ENCODE results near the gene TUBGCP4. TPM values are rescaled to one million over a fixed set of nuclear protein-coding genes. Genes with fewer than 3 reads are reported as not detected.

TUBGCP4 gene, protein sequence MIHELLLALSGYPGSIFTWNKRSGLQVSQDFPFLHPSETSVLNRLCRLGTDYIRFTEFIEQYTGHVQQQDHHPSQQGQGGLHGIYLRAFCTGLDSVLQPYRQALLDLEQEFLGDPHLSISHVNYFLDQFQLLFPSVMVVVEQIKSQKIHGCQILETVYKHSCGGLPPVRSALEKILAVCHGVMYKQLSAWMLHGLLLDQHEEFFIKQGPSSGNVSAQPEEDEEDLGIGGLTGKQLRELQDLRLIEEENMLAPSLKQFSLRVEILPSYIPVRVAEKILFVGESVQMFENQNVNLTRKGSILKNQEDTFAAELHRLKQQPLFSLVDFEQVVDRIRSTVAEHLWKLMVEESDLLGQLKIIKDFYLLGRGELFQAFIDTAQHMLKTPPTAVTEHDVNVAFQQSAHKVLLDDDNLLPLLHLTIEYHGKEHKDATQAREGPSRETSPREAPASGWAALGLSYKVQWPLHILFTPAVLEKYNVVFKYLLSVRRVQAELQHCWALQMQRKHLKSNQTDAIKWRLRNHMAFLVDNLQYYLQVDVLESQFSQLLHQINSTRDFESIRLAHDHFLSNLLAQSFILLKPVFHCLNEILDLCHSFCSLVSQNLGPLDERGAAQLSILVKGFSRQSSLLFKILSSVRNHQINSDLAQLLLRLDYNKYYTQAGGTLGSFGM
- polyA plus RNA-seq, result 19.8 TPM

DNA sequence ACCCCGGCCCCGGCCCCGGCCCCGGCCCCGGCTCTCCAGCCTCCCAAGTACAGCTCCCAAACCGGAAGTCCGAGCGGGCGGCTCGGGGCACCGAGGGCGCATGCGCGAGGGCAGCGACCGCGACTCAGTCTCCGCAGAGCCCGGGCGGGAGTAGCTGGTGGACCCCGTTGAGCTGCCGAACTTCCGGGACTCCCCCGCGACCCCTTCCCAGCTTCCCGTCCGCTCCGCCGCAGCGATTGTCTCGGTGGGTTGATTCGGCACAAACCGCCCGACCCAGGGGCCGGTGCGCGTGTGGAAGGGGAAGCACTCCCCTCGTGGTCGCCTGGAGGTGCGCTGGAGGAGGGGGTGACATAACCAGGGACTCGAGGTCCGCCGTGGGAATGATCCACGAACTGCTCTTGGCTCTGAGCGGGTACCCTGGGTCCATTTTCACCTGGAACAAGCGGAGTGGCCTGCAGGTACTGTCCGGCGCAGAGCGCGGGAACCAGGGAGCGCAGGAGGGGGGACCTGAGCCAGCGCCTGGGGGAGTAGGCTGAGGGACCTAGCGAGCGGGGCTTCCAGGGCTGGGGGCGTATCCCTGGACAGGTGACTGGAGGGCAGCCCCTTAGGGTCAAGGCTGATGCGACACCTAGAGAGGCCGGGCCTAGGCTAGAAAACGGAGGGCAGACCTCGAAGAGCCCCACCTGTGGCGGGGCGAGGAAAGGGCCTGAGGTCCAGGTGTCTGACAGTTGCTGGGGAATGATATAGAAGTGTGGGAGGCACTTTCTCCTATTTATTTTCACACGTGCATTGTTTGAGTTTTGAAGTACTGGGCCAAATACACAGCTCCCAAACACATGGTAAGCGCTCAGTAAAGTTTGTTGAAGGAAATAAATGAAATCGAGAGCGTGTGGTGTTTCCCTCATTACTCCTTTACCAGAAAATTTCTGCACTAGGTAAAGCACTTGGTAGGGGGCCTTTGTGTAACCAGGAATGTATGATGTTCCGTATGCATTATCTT, at the start of gene TUBGCP4, which contains the start of gene ZSCAN29:
Gene TUBGCP4, plus strand, starts transcription at position 127 of the 1,000 bp plus-strand sequence. Its CDS starts 254 bp downstream, at position 381.
Gene ZSCAN29, minus strand, starts transcription at position 69 of the 1,000 bp plus-strand sequence. CDS start 1,130 bp downstream, outside the sequence.
- Mint-ChIP-seq H3K27me3 (no peaks in the 10 kb centered on the region), H3K4me3 (peak within 1 kb of the TSS; percentile 94 to 99 (median 96)), H3K27ac (peak within 1 kb of the TSS; percentile 80 to 96 (median 92)), H3K9me3 (peaks cover 3 to 14% (median 4%) of the 10 kb centered on the region in 3 donors), H3K4me1 (peaks cover 42 to 55% (median 47%) of the 10 kb centered on the region in 3 donors), H3K36me3 (peaks cover 12% of the 10 kb centered on the region)

DNA sequence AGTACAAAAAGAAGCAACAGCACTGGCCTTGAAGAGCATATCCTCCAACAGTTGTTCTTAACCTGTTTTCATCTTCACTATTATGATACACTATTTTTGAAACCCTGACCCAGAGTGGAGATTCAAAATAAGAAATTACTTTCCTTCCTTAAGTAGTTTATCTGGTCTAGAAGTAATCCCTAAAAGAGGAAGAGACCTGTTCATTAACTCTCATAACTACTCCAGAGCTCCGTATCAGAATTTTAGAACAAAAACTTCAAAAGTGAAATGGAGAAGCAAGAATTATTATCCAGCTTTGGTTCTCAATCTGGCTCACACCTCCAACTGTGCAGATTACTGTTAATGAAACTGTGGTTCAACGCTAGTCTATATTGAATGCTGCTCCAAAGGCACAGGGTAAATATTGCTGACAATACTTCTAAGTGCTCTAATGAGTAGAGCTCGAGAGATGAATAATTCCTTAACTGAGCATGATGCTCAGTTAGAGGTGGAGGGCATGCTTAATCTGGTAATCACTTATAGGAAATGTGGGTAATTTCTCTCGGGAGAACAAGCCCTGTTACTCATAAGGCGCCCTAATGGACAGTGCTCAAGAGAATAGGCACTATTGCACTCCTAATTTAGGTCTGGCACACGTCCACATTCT, 45.7 kb upstream of the TUBGCP4 start:
- Mint-ChIP-seq H3K27ac (no peak overlapping the region), H3K9me3 (no peaks in the 10 kb centered on the region), H3K36me3 (no peaks in the 10 kb centered on the region)

DNA sequence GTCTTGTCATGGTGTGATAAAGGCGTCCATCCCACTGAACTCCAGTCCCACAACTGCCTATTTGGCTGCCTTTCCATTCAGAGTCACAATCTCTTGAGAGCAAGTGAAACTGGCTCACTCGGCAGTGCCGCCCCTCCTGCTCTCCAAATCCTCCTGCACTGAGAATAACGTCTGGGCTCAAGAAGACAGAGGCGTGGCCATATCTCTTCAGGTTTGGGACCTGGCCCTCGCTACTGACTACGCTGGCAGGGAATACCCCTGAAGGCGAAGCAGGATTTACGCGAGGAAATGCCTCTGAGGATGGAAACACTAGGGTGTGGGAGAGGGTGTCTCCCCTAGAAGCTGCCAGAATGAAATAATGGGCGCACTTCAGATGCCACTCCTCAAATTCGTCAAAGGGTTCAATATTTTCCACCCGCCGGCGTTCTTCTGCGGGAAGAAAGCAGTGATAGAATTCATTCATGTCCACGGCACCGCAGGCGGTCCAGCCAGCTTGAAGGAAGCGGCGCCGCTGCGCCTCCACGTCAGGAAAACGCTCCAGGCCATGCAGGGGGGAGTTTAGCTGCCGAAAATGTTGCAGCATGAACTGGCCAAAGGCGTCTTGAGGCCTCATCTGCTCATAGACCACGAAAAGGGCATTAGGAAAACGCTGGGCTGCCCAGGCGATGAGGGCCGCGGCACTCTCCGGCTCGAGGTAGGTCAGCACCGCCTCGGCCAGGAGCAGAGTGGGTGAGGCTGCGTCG, 41.5 kb upstream of the TUBGCP4 start:
- peaks cover 2% of the 10 kb centered on the region for H3K36me3 Mint-ChIP-seq
- no peaks in the 10 kb centered on the region for H3K27me3 Mint-ChIP-seq
- H3K4me3 Mint-ChIP-seq, result peak overlapping the region; percentile 97 to 99 (median 98)
- H3K4me1 Mint-ChIP-seq, result peaks cover 22 to 36% (median 27%) of the 10 kb centered on the region in 3 donors
- H3K9me3 Mint-ChIP-seq, result no peaks in the 10 kb centered on the region
- H3K27ac Mint-ChIP-seq, result peak overlapping the region; percentile 93 to 100 (median 99)

More for the DNA sequence above, 45.7 kb upstream of the TUBGCP4 start:
- H3K27me3 Mint-ChIP-seq, result no peaks in the 10 kb centered on the region
- peaks cover 15 to 20% (median 19%) of the 10 kb centered on the region in 3 donors for H3K4me1 Mint-ChIP-seq
- peak overlapping the region in 1 of 4 donors; percentile 45 for H3K4me3 Mint-ChIP-seq

DNA sequence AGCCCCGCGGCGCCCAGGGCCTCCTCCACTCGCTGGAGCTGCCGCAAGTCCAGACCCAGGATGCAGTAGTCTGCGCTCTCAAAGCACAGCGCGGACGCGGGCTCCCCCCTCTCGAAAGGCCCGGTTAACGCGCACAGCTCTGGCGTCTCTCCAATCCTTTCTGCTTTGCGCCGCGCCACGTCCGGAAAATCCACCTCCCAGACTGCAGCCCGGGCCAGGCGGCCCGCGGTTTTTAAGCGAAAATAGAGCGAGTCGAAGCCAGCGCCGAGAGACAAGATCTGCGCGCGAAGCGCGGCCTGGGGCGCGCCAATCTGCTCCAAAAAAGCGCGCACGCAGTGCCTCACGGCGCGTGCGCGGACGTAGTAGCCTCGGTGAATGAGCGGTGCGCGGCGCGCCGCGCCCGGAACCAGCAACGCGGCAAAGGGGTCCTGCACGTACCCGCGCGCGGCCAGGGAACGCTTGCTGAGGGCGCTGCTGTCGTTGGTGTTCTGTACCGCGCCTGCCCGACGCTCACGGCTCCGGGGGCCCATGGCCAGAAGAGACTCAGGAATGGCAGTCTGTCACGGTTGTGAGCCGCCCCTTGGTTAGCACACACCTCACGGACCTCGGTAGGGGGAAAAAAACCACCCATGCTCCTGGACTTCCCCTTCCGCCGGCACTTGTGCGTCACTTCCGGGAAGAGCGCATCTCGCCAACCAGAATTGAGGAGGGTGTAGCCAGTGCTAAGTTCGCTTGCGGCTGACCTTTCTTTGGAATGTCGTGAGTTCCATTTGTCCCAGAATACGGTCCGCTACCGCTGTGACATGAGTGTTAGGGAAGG, 40.7 kb upstream of the TUBGCP4 start, which contains the start of gene LCMT2:
Gene LCMT2, minus strand, starts transcription at position 614 of the 820 bp plus-strand sequence. Its CDS starts 84 bp downstream, at position 530.
- H3K9me3 Mint-ChIP-seq, result no peaks in the 10 kb centered on the region
- H3K4me3 Mint-ChIP-seq, result peak within 1 kb of the TSS; percentile 97 to 99 (median 98)
- peaks cover 16 to 32% (median 26%) of the 10 kb centered on the region in 3 donors for H3K4me1 Mint-ChIP-seq
- H3K27ac Mint-ChIP-seq, result peak within 1 kb of the TSS; percentile 99 to 100 (median 99)
- no peaks in the 10 kb centered on the region for H3K27me3 Mint-ChIP-seq
- peaks cover 2% of the 10 kb centered on the region for H3K36me3 Mint-ChIP-seq

DNA sequence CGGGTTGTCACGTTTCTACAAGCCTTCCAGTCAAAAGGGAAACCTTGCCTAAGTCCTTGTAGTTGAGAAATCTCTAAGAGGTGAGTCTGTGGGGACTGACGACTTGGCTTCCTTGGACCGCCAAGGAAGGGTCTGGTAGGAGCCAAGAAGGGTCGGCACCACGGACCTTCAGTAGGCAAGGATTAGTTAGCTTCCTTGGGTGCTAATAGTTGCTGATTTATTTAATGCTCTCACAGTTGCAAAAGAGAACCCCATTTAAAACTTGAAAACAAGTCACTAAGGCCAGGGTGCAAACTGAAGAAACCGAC, 40.2 kb upstream of the TUBGCP4 start:
- no peaks in the 10 kb centered on the region for H3K9me3 Mint-ChIP-seq
- peaks cover 2% of the 10 kb centered on the region for H3K36me3 Mint-ChIP-seq
- H3K4me1 Mint-ChIP-seq, result peaks cover 14 to 32% (median 23%) of the 10 kb centered on the region in 3 donors
- H3K4me3 Mint-ChIP-seq, result peak overlapping the region; percentile 97 to 99 (median 98)
- peak overlapping the region; percentile 99 to 100 (median 99) for H3K27ac Mint-ChIP-seq
- H3K27me3 Mint-ChIP-seq, result no peaks in the 10 kb centered on the region

DNA sequence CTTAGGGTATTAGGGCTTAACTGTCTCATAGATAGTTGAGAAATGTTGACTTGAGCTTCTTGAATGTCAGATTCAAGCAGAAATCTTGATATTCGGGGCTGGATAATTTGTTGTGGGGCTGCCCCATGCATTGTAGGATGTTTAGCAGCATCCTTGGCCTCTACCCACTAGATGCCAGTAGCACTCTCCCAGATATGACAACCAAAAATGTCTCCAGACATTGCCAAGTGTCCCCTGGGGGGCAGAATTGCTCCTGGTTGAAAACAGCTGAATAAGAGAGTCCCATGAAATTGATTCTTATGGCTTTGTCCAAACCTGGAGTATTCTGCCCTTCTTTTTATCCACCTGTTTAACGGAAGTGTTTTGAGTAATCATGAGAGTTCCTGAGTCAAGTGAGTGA, 24.6 kb upstream of the TUBGCP4 start:
- H3K27ac Mint-ChIP-seq, result no peak overlapping the region
- H3K9me3 Mint-ChIP-seq, result no peaks in the 10 kb centered on the region
- H3K4me3 Mint-ChIP-seq, result no peak overlapping the region
- peaks cover 7% of the 10 kb centered on the region for H3K36me3 Mint-ChIP-seq
- no peaks in the 10 kb centered on the region for H3K4me1 Mint-ChIP-seq
- no peaks in the 10 kb centered on the region for H3K27me3 Mint-ChIP-seq

DNA sequence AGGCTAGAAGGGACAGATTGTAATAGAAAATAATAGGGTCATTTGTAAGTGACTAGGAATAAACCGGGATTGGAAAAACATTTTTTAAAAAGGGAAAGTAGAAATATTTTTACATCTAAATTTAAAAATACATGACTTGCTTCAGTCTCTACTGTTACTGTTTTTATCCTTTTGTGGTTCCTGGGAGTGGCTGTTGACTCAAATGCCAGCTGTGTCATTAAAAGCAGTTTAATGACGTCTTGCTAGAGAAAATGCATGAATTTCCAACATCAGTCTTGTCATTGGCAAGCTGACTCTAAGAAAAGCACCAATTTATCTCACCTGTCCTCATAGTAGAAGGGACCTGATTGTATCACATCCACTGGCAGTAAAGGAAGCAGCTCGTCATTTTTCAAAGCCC, 23.8 kb upstream of the TUBGCP4 start:
- no peaks in the 10 kb centered on the region for H3K4me1 Mint-ChIP-seq
- no peak overlapping the region for H3K4me3 Mint-ChIP-seq
- no peak overlapping the region for H3K27ac Mint-ChIP-seq
- no peaks in the 10 kb centered on the region for H3K9me3 Mint-ChIP-seq
- no peaks in the 10 kb centered on the region for H3K27me3 Mint-ChIP-seq
- peaks cover 7% of the 10 kb centered on the region for H3K36me3 Mint-ChIP-seq

DNA sequence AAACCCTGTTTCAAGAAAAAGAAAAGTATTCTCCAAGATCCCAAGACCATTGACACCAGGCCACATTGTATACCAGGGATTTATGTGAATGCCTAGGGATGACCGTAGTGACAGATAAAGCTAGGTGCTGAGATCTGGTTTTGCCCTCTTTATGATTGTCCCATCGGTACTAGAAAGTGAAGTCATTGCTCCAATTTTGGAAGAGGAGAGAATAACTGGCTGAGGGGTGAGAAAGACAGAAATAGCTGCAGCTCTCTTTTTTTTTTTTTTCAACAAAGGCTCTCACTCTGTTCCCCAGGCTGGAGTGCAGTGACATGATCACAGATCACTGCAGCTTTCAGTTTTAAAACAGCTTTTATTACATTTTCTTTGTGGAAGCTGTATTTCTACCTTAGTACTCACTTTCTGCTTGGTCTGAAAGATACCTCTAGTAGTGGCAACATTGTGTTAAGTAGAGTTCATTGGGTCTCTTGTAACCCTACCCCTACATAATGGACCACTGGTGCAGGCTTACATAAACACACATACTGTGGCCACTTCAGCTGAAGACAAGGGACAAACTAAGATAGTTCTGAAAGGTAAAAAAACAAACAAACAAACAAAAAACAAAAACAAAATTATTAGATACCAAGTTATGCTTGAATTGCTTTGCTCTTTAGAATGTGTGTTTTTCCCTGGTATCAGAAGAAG, 18.1 kb upstream of the TUBGCP4 start:
- peak overlapping the region in 2 of 3 donors; percentile 74 to 87 for H3K27ac Mint-ChIP-seq
- no peaks in the 10 kb centered on the region for H3K27me3 Mint-ChIP-seq
- H3K4me3 Mint-ChIP-seq, result no peak overlapping the region
- H3K36me3 Mint-ChIP-seq, result peaks cover 5% of the 10 kb centered on the region
- no peaks in the 10 kb centered on the region for H3K4me1 Mint-ChIP-seq
- no peaks in the 10 kb centered on the region for H3K9me3 Mint-ChIP-seq

DNA sequence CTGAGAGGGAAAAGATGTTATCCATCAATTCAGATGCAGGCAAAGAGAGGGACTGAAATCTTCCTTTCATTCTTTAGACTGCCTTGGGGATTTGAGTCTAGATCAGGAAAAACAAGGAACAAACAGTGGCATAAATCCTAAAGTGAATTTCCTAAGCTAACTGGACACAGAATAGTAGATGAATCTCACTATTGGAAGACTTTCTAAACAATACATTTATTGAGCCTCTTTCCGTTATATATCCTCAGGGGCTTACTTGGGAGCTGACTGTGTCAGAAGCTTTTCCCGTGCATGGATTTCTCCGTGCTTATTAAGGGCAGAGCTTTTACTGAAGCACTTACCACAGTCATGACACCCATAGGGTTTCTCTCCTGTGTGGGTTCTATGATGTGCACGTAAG, 10.1 kb upstream of the TUBGCP4 start:
- Mint-ChIP-seq H3K27ac (no peak overlapping the region), H3K4me3 (no peak overlapping the region), H3K9me3 (peaks cover 7 to 39% (median 24%) of the 10 kb centered on the region in 3 donors), H3K4me1 (peaks cover 0 to 5% (median 2%) of the 10 kb centered on the region in 3 donors), H3K27me3 (no peaks in the 10 kb centered on the region), H3K36me3 (peaks cover 50% of the 10 kb centered on the region)

DNA sequence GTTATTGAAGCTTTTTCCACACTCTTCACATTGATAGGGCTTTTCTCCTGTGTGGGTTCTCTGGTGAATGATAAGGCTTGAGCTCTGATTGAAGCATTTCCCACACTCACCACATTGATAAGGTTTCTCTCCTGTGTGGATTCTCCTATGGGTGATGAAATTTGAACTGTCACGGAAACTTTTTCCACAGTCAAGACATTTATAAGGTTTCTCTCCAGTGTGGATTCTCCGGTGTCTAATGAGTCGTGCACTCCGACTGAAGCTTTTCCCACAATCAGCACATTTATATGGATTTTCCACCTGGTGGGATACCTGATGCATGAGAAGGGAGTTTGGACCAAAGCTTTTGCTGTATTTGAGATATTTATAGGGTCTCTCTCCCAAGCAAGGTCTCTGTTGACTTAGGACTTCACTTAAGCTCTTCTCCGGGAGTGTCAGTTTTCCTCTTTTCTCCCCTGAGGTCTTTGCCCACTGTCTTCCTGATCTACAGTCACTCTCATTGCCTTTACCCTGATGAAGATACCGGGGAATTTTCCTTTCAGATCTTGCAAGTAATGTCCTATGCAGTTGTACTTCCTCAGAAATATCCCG, 9.5 kb upstream of the TUBGCP4 start:
- no peak overlapping the region for H3K27ac Mint-ChIP-seq
- peaks cover 53% of the 10 kb centered on the region for H3K36me3 Mint-ChIP-seq
- H3K27me3 Mint-ChIP-seq, result no peaks in the 10 kb centered on the region

DNA sequence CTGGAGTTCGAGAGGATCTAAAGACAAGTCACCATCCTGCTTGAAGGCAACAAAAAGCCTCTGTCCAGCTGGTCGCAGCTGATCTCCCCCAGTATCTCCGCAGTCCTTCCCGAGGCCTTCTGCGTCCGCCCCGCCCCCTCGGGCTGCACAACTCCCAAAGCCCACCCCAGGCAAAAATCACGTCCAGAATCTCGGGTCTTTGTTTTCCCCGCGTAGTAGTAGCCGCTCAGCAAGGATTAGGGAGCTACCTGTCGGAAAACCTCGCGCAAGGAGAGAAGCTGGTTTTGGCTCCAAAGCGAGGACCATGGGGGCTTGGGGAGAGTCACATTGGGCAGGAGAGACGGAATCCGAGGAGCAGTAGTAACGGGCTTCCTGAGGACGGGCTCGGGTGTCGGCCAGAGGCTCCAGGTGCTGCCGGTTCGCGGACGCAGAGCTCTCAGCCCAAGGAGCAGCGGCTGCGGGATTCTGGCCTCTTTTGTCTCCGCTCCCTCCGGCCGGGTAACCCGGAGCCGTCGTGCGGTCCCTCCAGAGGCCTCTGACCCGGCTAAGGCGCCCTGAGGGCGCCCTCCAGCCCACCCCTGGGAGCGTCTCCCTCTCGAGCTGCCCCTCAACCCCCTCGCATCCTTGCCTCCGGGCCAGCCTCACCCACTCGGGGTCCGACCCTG, 459 bp upstream of the TUBGCP4 start:
- Mint-ChIP-seq H3K36me3 (peaks cover 16% of the 10 kb centered on the region), H3K27ac (peak overlapping the region; percentile 78 to 96 (median 88)), H3K9me3 (peaks cover 3 to 14% (median 5%) of the 10 kb centered on the region in 3 donors), H3K4me1 (peaks cover 37 to 53% (median 42%) of the 10 kb centered on the region in 3 donors), H3K27me3 (no peaks in the 10 kb centered on the region), H3K4me3 (peak overlapping the region; percentile 94 to 99 (median 96))

More for the DNA sequence above, 9.5 kb upstream of the TUBGCP4 start:
- Mint-ChIP-seq H3K4me1 (peaks cover 0 to 7% (median 2%) of the 10 kb centered on the region in 3 donors), H3K4me3 (no peak overlapping the region), H3K9me3 (peaks cover 7 to 39% (median 26%) of the 10 kb centered on the region in 3 donors)
